H1 (cell line): Measurements from ENCODE around the gene ZNF280B. TPM values are rescaled to one million over a fixed set of nuclear protein-coding genes. Genes with fewer than 3 reads are reported as not detected.

Experiments
- BACH1 ChIP-seq: IDR thresholded peaks from 2 replicates; pipeline ENCODE4 v1.6.1; 2012; ENCODE audit warnings: low read length, improper control_type of control experiment
- BRCA1 ChIP-seq: IDR thresholded peaks from 2 replicates; pipeline ENCODE4 v1.6.1; 2012; ENCODE audit warnings: low read depth, low read length, improper control_type of control experiment
- CTCF ChIP-seq, 3 experiments: IDR thresholded peaks; 1 replicate in 2 of 3; 2 replicates in 1 of 3; pipeline versions ENCODE4 v1.5.1 to v1.6.1; 2011; ENCODE audit warnings: low read length in 3 of 3, mild to moderate bottlenecking in 3 of 3, inconsistent platforms in 2 of 3, low read depth in 1 of 3, moderate library complexity in 1 of 3; ENCODE audit not compliant: insufficient read depth in 1 of 3; ENCODE audit errors: control extremely low read depth in 1 of 3
- EGR1 ChIP-seq: IDR thresholded peaks from 2 replicates; pipeline ENCODE4 v1.6.1; 2011; ENCODE audit warnings: low read depth, low read length, borderline replicate concordance
- EP300 ChIP-seq, 2 experiments: IDR thresholded peaks; 1 replicate in 1 of 2; 2 replicates in 1 of 2; pipeline ENCODE4 v1.6.1; 2011 to 2012; ENCODE audit warnings: low read depth in 2 of 2, low read length in 2 of 2, mild to moderate bottlenecking in 2 of 2, borderline replicate concordance in 1 of 2, inconsistent platforms in 1 of 2, moderate library complexity in 1 of 2
- GTF2F1 ChIP-seq: IDR thresholded peaks from 2 replicates; pipeline ENCODE4 v1.6.1; 2012; ENCODE audit warnings: low read depth, low read length, improper control_type of control experiment, borderline replicate concordance
- MAFK ChIP-seq: IDR thresholded peaks from 2 replicates; pipeline ENCODE4 v1.6.1; 2012; ENCODE audit warnings: low read depth, mild to moderate bottlenecking, improper control_type of control experiment, low read length
- NANOG ChIP-seq: IDR thresholded peaks from 2 replicates; pipeline ENCODE4 v1.6.1; 2011; ENCODE audit warnings: low read length, low read depth, mild to moderate bottlenecking, inconsistent platforms; ENCODE audit not compliant: insufficient read depth, poor library complexity, severe bottlenecking
- POLR2AphosphoS5 ChIP-seq: IDR thresholded peaks from 2 replicates; pipeline ENCODE4 v1.6.1; 2011; ENCODE audit warnings: low read depth, low read length
- SIRT6 ChIP-seq: IDR thresholded peaks from one replicate; pipeline ENCODE4 v1.7.1; 2012; ENCODE audit warnings: low read length, inconsistent platforms
- SP2 ChIP-seq: IDR thresholded peaks from 2 replicates; pipeline ENCODE4 v1.6.1; 2012; ENCODE audit warnings: mild to moderate bottlenecking, low read length, inconsistent platforms
- TAF7 ChIP-seq: optimal IDR thresholded peaks from 2 replicates; pipeline ENCODE3; 2011; ENCODE audit warnings: low read depth, mild to moderate bottlenecking, inconsistent platforms, low read length, moderate library complexity, borderline replicate concordance
- TEAD4 ChIP-seq: IDR thresholded peaks from 2 replicates; pipeline ENCODE4 v1.6.1; 2012; ENCODE audit warnings: low read depth, low read length, inconsistent platforms, mixed read lengths
- YY1 ChIP-seq: IDR thresholded peaks from 2 replicates; pipeline ENCODE4 v1.6.1; 2011; ENCODE audit warnings: low read depth, mild to moderate bottlenecking, low read length
- polyA plus RNA-seq, 7 experiments: library from polyadenylated mRNA; depleted of rRNA in 3 of 7; stranded (reverse) in 5 of 7; unstranded in 2 of 7; fragments of >200 nt in 5 of 7; fragments of 200-250 nt in 2 of 7; gene quantifications; 1 replicate in 5 of 7; 2 replicates in 1 of 7; 4 replicates in 1 of 7; pipeline versions ENCODE4 v1.2.1 to v1.2.3, GENCODE V29; 2011 to 2013; ENCODE audit warnings: missing spikeins in 2 of 7, mixed read lengths in 2 of 7
- total RNA-seq: library from RNA; stranded (reverse); fragmentation: NEBNext Ultra II Directional; extraction: Animal tissue kit (Norgen Biotek cat#: 25700); gene quantifications from 2 replicates; pipeline ENCODE4 v1.2.1, GENCODE V29; 2021

ZNF280B gene
- total and polyA plus RNA-seq, 2 of the 8 experiments (the other 6 are each of a cell fraction or from before 2014, with no cell fraction given): 4.8 to 11.7 TPM

GRCh38 chr22:22520667-22521602 is 12.4 kb upstream of the ZNF280B start (continued):
- TF ChIP-seq CTCF (IDR thresholded peaks at IDR 0.05; ENCODE audit: control extremely low read depth in 1 of 3, insufficient read depth in 1 of 3, low read depth in 1 of 3, low read length in 3 of 3): no peak
- no peak for TF ChIP-seq TEAD4
- no peak for TF ChIP-seq BRCA1
- TF ChIP-seq SP2: no peak
- TF ChIP-seq GTF2F1: no peak
- no peak for TF ChIP-seq EGR1
- no peak for TF ChIP-seq MAFK
- TF ChIP-seq SIRT6: no peak
- TF ChIP-seq TAF7: no peak
- no peak for TF ChIP-seq BACH1
- TF ChIP-seq YY1: no peak
- TF ChIP-seq NANOG: no peak
- TF ChIP-seq EP300 (IDR thresholded peaks at IDR 0.05; ENCODE audit: borderline replicate concordance in 1 of 2, low read depth in 2 of 2, low read length in 2 of 2): no peak
- TF ChIP-seq POLR2AphosphoS5: no peak
- TF ChIP-seq, all 59 proteins: peak for 0
